ENCODE results near the gene SASH1.

SASH1 gene

DNA sequence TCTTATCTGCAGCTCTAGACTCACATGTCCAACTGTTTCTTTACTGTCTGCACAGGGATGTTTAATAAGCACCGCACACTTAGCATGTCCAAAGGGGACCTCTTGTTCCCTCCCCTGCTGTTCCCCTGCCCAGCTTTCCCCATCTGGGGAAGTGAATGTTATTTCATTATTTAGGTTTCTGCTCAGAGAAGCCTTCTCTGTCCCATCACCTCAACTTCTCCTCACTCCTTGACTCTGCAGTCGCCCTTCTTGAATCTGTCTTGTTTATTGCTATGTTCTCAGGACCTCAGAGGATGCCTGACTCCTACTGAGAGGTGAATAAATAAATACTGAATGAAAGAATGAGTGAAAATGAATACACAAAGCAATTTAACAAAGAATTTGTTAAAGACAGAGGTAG is 121.0 kb downstream of the SASH1 start:
- no peak overlapping the region for H3K4me3 ChIP-seq (replicated peaks in 1 of 2; ENCODE audit: low read depth in 2 of 2, low read length in 2 of 2)
- no peak for DNase-seq (ENCODE audit: low read depth in 2 of 2)
- TF ChIP-seq, protein P1, sequence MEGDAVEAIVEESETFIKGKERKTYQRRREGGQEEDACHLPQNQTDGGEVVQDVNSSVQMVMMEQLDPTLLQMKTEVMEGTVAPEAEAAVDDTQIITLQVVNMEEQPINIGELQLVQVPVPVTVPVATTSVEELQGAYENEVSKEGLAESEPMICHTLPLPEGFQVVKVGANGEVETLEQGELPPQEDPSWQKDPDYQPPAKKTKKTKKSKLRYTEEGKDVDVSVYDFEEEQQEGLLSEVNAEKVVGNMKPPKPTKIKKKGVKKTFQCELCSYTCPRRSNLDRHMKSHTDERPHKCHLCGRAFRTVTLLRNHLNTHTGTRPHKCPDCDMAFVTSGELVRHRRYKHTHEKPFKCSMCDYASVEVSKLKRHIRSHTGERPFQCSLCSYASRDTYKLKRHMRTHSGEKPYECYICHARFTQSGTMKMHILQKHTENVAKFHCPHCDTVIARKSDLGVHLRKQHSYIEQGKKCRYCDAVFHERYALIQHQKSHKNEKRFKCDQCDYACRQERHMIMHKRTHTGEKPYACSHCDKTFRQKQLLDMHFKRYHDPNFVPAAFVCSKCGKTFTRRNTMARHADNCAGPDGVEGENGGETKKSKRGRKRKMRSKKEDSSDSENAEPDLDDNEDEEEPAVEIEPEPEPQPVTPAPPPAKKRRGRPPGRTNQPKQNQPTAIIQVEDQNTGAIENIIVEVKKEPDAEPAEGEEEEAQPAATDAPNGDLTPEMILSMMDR (IDR thresholded peaks at IDR 0.05; ENCODE audit: low read depth, low read length): no peak

- DNase-seq (ENCODE audit: low read depth in 2 of 2): peak; percentile 86 to 89
- TF ChIP-seq, protein P1 (IDR thresholded peaks at IDR 0.05; ENCODE audit: low read depth, low read length): peak; percentile 93
Measured at GRCh38 chr6:148464319-148465010, 121.8 kb downstream of the SASH1 start.

DNA sequence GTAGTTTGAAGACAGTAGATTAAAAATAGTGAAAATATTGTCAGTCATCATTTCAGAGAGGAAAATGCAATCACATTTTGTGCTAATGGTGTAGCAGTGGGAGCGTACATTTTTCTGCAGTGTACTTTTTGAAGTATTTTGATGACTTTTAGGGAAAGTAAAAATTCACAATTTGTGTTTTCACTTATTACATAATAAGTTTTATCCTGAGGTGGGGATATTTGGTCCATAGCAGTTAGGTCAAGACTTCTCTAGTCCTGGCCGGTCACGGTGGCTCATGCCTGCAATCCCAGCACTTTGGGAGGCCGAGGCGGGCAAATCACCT is 122.3 kb downstream of the SASH1 start:
- no peak overlapping the region for H3K4me3 ChIP-seq (replicated peaks in 1 of 2; ENCODE audit: low read depth in 2 of 2, low read length in 2 of 2)
- TF ChIP-seq, protein P1 (IDR thresholded peaks at IDR 0.05; ENCODE audit: low read depth, low read length): no peak
- no peak for DNase-seq (ENCODE audit: low read depth in 2 of 2)

More at GRCh38 chr6:148464319-148465010, 121.8 kb downstream of the SASH1 start:
- H3K4me3 ChIP-seq (replicated peaks in 1 of 2; ENCODE audit: low read depth in 2 of 2, low read length in 2 of 2): no peak overlapping the region

- DNase-seq (ENCODE audit: low read depth in 2 of 2): no peak
- TF ChIP-seq, protein P1 (IDR thresholded peaks at IDR 0.05; ENCODE audit: low read depth, low read length): no peak
- no peak overlapping the region for H3K4me3 ChIP-seq (replicated peaks in 1 of 2; ENCODE audit: low read depth in 2 of 2, low read length in 2 of 2)
Measured at GRCh38 chr6:148465670-148466069, 123.0 kb downstream of the SASH1 start.

- TF ChIP-seq, protein P1 (IDR thresholded peaks at IDR 0.05; ENCODE audit: low read depth, low read length): peak; percentile 1
- no peak for DNase-seq (ENCODE audit: low read depth in 2 of 2)
- no peak overlapping the region for H3K4me3 ChIP-seq (replicated peaks in 1 of 2; ENCODE audit: low read depth in 2 of 2, low read length in 2 of 2)
Measured at GRCh38 chr6:148466158-148466557, 123.5 kb downstream of the SASH1 start.

GRCh38 chr6:148467926-148468325 is 125.3 kb downstream of the SASH1 start:
- DNase-seq (ENCODE audit: low read depth in 2 of 2): no peak
- TF ChIP-seq, protein P1 (IDR thresholded peaks at IDR 0.05; ENCODE audit: low read depth, low read length): no peak
- no peak overlapping the region for H3K4me3 ChIP-seq (replicated peaks in 1 of 2; ENCODE audit: low read depth in 2 of 2, low read length in 2 of 2)

GRCh38 chr6:148470156-148470555 is 127.5 kb downstream of the SASH1 start:
- TF ChIP-seq, protein P1 (IDR thresholded peaks at IDR 0.05; ENCODE audit: low read depth, low read length): no peak
- DNase-seq (ENCODE audit: low read depth in 2 of 2): no peak
- H3K4me3 ChIP-seq (replicated peaks in 1 of 2; ENCODE audit: low read depth in 2 of 2, low read length in 2 of 2): no peak overlapping the region
